ENCODE measurements around the gene UBE2L5.
A peak's percentile ranks its signal among the peaks of the same experiment; 100 is the strongest.
"Not testable (repeated sequence)": the region's sequence is repeated elsewhere in the genome, so short reads cannot be mapped to it uniquely, and the experiment has no call there.

Gene UBE2L5

DNA sequence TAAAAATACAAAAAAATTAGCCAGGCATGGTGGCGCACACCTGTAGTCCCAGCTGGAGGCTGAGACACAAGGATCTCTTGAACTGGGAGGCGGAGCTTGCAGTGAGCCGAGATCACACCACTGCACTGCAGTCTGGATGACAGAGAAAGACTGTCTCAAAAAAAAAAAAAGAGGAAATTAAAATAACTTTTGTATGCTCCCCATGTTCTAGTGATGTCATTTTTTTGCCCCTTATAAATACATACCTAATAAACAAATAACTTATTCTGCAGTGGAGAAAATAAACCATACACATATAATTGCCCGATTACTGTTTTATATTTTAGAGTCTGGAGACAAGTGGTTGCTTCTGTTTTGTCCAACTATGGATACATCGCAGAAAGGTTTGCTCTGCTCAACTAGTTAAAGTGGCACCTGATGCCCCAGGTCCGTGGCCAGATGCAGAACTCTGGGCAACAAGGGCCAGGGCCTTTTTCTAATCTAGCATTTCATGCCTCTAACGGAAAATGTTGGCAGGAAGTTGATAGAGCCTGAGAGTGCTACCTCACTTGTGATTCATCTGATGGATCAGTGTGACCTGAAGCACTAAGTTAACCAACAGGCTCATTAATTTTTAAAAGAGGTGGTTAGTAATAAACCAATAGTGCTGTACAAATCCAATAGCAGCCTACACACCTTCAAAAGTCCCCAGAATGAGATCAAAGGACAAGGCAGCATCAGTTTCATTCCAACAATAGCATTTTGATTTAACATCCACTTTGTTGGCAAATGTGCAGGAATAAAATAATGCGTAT lies 18.8 kb downstream of the UBE2L5 start:
- DNase-seq, result no peak

DNA sequence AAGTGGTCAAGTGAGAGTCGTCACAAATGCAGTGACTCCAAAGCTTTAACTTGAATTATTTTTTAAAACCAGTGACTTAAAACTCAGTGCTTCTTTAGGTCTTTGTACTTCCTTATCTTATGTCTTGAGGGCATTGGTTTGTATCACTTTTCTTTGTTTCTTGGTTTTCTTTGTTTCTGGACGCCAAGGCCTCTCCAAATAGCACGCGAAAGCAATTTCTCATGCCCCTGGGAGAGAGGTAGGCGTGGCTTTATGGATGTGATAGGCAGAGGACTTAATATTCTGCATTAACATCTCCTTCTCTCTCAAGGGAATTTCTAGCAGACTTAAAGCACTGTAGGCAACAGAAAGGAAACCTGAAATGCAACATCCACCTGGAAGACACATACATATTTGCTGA lies 20.6 kb downstream of the UBE2L5 start:
- DNase-seq, result no peak

DNA sequence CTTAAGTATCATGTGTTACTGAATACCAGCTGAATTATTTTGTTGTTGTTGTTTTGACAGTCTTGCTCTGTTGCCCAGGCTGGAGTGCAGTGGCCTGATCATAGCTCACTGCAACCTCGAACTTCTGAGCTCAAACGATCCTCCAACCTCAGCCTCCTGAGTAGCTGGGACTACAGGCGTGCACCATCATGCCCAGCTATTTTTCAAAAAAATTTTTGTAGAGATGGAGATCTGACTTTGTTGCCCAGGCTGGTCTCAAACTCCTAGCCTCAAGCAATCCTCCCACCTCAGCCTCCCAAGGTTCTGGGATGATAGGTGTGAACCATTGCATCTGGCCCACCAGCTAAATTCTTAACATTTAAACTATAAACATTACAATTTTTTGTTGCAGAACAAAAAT lies 21.2 kb downstream of the UBE2L5 start:
- not testable (repeated sequence) for DNase-seq

DNA sequence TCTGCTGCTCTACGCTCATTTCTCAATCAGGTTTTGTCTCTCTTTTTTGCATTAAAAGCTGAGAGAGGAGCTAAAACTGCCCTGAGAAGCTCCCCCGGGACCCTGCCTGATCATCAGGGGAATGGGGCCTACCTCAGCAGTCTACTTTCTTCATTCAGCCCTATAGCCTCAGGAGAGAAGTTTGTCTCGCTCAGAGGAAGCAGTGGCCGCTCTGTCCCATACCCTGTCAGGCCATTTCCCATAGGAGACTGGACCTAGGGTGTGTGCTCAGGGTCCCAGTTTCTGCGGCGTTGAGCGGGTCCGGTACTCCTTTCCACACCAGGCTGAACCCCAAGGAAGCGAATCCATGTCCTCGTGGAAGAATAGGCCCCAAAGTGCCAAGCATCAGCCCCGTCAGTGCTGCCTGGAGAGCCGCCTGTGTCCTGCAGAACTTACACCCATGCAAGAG lies 21.7 kb downstream of the UBE2L5 start:
- no peak for DNase-seq

DNA sequence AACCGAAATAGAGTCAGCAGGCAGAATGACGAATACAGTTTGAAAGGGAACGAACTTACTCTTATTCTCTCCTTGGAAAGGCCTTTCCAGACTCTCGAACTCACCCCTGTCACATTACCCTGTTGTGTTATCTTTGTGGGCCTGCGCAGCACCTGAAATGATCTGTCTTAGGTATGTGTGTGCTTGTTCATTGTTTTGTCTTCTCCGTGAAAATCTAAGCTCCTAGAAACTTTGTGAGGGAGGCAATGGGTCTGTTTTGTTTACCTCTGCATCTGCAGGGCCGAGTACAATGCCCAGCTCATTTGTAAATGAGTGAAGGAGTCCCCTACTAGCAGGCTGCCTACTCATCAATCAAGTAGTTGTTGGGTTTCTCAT lies 23.8 kb downstream of the UBE2L5 start:
- no peak for DNase-seq

DNA sequence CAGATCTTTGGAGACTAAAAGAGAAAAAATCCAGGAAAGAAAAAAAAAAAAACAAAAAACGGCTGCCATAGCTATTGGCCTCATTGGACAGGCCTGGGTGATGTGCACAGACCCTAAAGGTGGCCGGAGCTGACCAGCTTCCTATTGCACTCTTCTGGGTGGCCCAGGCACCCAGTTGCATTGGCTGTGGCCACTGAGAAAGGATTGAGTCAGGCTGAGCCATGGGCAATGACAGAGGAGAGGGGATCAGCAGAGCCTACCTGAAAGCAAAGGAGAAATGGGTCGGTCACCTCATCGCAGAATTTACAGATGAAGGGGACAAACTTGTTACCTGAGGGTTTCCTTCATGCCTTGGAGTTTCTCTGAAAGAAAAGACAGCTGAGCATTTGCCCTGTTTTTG lies 26.1 kb downstream of the UBE2L5 start:
- DNase-seq, result no peak

DNA sequence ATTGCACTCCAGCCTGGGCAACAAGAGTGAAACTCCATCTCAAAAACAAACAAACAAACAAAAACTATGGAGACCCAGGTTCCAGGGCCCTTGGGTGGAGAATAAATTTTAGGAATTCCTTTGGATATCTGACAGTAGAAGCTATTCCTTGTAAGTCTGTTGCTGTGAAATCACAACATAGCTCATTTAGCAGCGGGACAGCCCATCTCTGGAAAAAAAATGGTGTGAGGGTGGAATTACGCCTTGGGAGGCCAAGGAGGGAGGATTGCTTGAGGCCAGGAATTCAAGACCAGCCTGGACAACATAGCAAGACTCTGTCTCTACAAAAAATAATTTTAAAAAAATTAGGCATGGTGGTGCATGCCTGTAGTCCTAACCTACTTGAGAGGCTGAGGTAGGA lies 27.8 kb downstream of the UBE2L5 start:
- no peak for DNase-seq

DNA sequence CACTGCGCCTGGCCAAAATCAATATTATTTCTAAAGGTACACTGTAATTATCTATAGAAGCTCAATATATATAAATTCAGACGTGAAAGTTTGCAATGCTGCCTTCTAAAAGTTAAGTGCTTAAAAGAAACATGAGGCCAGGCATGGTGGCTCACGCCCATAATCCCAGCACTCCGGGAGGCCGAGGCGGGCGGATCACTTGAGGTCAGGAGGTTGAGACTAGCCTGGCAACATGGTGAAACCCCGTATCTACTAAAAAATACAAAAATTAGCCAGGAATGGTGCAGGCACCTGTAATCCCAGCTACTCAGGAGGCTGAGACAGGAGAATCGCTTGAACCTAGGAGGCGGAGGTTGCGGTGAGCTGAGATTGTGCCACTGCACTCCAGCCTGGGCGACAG lies 29.2 kb downstream of the UBE2L5 start:
- not testable (repeated sequence) for DNase-seq

DNA sequence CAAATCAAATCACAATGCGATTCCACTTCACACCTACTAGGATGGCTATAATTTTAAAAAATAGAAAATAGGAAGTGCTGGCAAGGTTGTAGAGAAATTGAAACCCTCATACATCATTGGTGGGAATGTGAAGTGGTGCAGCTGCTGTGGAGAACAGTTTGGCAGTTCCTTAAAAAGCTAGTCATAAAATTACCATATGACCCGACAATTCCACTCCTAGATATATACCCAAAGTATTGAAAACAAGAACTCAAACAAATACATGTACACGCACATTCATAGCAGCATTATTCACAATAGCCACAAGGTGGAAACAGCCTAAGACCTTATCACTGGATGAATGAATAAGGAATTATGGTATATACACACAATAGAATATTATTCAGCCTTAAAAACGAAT lies 31.4 kb downstream of the UBE2L5 start:
- DNase-seq, result no peak

DNA sequence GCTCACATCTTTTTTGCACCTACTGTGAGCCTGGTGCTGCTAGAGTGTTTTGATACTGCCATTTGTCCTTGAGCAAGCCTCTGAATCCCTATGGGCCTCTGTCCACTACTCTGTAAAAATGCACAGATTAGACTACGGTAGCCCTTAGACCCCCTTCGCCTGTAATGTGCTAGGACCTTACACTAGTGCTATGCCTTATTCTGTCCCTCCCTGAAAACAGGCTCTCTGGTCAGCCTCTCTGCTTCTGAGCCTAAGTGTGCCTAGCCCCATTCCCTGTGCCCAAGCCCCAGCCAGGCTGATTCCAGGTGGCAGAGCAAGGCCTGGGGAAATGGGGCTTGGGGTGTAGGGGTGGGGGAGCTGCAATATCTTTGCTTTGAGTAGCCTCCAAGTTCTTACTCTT lies 32.7 kb downstream of the UBE2L5 start:
- no peak for DNase-seq

DNA sequence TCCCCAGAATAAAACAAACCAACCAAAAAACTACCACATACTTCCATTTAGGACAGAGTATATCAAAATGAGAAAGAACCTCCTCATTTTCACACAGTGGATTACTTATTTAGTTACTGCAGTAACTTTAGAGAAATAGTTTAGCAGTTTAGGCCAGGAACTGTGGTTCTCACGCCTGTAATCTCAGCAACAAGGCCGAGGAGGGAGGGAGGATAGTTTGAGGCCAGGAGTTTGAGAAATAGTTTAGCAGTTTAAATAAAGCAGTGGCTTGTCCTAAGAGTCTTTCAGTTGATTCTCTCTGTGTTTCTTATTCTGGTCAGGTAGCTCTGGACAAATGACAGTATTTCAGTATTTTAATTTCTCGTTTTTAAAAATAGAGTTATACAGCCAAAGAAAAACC lies 34.0 kb downstream of the UBE2L5 start:
- no peak for DNase-seq

DNA sequence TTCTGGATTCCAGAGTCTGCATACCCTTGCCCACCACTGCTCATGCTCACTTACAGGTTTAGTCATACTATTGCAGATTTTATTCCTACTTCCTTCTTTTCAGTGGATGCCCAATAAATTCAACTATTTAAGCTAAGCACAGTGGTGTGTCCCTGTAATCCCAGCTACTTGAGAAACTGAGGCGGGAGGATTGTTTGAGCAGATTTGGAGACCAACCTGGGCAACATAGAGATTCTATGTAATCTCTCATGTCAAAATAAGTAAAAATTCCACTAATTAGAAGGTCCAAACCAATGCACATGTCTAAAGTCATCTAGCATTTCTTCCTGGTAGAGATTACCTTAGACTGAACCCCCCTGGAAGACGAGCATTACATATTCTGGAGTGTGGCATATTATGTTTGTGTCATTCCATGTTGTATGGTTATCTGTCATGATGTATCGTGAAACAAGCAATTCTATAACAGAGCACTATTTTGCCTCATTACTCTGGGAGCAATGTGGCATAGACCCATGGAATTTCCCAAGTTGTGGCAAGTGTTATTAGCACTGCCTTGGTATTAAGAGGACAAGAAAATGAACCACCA lies 35.1 kb downstream of the UBE2L5 start:
- DNase-seq, result no peak

DNA sequence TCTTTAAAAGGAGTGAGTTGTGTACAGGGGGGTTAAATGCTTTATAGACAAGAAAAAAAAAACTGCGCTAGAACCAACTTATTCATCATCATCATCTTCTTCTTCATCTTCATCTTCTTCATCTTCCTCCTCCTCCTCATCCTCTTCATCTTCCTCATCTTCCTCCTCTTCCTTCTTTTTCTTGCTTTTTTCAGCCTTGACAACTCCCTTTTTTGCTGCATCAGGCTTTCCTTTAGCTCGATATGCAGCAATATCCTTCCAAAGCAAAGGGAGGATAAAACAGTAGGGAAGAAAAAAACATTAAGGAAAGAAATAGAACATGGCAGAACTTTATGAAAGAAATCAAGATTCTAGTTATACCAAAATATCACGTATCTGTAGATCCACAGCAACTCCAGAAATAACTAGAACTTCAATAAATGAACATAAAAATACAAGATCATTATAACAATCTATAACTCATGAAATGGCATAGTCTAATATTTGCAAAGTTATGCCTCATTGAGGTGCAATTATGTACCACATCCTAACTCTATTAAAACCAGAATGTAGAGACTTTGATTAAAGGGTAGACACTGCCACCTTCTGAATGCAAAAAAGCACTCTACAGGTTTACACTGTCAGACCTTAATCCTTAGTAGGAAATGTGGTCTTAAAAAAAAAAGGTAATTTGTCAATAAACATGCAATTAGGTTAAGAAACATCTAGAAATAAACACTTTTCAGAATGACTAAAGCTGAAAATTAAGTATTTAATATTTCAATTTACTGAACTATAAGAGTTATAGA lies 39.2 kb downstream of the UBE2L5 start:
- not testable (repeated sequence) for DNase-seq

DNA sequence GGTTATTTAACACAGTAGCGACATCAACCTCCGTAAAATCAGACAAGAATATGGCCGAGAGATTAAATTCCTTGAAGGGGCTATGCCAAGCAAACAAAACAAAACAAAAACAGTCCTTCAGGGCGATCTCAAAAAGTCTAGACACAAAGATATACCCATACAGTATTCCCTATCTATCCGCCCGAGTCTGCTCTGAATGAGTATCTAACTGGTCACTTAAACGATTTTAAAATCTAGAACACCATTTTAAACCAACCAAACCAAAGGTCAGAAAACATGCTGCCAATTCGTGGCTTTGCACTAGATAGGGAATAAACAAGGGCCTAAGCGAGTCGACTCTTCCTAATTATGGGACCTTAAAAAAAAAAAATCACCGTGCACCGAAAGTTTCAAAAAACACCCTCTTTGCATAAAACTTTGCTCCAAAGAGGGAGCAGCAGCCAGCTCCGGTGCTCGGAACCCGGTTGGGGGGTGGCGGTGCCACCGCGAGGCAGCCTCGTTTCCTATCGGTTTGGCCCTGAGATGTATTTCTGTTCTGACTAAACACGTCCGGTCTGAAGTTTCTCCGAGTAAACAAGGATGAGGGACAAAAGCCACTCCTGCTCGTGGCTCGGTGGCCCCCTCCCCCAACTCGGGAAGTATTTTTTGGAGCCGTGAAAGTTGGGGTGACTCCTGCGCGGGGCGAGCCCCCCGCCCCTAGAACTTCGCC lies 41.6 kb downstream of the UBE2L5 start:
- DNase-seq, result peak; percentile 52

DNA sequence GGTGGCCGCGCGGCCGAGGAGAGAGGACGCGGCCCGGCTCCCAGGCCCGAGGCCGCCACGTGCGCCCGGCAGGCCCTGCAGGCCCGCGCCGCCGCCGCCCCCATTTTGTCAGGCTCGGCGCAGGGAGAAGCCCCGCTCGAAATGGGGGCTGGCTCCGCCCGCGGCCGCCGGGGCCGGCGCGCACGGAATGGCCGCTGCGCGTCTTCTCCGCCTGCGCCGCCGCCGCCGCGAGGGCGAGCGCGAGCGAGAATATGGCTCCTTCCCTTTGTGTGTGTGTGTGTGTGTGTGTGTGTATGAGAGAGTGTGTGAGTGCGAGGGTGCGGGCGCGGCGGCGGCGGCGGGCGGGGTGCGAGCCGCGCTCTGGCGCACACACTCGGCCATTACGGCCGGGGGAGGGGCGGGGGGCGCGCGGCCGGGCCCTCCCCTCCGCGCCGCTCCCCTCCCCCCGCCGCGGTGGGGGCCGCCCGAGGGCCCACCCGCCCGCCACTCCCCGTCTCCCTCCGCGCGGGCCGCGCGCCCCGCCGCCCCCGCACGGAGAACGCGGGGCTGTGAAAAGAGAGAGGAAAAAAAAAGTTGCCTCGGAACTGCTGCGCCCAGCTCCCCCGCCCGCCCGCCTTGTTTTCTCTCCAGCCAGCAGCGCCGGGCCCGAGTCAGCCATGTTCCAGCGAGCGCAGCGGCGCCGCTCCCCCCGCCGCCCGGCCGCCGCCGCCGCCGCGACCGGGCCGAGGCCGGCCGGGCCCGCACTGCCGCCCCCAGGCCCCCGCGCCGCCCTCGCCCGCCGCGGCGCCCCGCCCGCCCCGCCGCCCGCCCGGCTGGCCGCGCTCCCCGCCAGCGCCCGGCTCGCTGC lies 42.4 kb downstream of the UBE2L5 start:
- DNase-seq, result peak; percentile 70

DNA sequence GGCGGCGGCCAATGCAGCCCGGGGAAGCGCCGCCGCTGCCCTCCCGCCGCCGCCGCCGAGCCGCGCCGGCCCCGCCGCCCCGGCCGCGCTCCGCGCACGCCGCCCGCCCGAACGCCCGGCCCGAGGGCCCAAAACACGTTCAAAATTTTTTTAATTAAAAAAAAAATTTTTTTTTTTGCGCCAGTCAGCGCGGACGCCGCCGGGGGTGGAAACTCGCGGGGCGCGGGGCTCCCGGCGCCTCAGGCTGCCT lies 43.0 kb downstream of the UBE2L5 start:
- no peak for DNase-seq

DNA sequence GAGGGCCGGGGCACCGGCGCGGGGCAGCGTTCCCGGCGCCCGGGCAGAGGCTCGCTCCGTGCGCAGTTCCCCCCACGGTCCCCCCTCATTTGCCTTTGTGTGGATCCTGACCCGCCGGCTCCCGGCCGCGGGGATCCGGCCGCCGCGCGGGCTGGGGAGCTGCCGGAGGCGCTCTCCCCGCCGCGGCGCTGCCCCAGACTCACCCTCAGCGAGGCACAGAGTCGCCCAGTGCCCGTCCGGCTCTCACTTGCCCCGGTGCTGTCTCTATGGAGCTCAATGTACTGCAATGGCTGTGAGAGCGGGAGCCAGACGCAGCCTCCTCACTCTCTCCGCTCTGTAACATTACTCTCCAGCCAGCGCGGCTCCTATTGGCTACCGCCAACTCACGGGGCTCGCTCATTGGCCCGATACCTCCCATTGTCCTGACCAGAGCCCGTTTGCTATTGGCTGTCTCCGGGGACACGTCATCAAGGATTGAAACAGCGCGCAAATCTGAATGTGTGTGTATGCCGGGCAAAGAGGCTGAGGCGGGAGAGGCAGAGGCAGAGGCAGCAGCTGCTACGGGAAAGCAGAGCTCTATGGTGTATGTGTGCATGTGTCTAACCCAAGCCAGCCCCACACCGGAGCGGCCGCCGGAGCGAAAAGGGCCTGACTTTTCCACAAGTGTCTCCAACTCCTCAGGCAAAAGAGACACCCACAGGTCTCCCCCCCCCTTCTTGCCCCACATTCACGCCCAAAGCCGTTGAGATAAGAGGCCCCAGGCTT lies 43.5 kb downstream of the UBE2L5 start, which contains the start of gene HMGB1:
HMGB1 (minus strand) TSS at position 344 of the 765 bp plus-strand sequence. CDS start 2,256 bp downstream, outside the sequence.
- peak; percentile 92 for DNase-seq

DNA sequence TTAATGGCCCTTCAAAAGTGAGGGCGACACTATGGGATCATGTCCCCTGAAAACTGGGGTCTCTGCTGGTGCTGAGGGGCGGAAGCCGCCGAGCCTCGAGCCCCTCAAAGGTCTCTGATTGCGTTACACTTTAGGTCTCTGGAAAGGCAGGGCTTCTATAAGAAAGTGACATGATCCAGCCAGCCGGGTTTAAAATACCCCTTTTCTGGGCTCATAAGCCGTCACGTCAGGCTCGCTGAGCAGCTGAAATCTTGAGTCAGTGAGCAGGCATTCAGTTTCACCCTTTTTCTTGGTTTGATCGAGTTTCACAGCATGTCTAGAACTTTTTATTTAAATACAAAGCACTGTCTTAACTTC lies 44.0 kb downstream of the UBE2L5 start:
- DNase-seq, result no peak

DNA sequence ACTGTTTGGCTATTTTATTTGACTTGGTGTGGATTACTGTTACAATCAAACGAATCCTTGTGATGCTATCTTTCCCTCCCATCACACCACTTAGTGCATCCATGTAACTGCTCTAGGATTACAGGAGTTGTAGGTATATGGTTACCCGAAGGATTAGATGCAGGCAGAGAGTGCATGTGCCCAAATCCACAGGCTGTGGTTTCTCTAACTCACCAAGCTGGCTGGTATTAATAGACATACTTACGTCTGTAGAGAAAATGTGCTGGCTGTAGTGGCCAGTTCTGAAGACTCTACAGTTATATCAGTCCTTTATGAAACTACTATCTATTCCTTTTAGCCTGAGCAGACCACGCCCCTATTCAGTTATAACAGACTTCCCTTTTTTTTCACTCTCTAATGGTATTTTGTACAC lies 44.6 kb downstream of the UBE2L5 start:
- DNase-seq, result no peak

DNA sequence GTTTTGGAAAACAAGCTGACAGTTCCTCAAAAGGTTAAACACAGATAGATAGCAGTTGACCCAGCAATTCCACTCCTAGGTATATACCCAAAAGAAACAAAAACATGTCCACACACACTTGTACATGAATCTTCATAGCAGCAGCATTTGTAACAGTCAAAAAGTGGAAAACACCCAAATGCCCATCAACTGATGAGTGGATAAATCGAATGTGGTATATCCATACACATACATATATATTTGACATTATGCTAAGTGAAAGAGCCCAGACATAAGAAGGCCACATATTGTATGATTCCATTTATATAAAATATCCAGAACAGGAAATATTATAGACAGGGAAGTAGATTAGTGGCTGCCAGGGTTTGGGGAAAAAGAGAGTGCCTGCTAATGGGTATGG lies 51.4 kb downstream of the UBE2L5 start:
- DNase-seq, result no peak

DNA sequence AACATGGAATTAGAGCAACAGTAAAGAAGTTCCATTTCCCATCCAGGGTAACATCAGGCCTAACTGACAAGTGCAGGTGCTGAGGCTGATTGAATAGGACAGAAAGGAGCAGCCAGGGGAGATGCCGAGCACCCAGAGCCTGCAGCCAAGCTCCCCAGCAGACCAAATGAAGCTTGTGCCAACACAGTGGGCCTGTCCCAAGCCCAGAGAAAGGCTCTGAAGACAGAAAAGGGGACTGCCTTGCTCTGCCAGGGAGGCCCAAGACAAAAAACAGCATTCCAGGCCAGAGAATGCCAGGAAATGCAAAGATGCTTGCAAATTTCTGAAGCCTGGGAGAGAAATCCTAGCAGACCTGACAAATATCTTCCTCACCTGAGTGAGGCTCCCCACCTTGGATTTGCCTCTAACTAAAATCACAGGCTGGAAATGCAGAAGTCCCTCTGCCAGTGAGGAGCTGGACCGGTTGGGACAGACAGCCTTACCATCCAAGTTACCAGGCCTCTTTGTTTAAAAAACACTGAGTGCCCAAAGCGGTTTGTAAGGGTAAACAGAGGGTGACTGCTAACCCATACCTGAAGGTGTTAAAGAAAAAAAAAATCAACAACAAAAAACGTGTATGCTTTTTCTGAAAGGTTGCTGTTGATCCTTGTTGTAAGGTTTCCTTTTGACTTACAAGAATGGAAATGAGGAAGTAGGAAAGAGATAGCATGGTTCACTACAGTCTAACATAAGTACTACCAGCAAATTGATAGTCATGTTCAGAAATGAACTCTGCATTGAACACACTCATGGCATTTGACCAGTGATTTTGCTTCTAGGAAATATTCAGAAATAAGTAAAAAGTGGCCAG lies 55.3 kb downstream of the UBE2L5 start:
- no peak for DNase-seq
